Measurements from ENCODE around the gene KHSRP. TPM values are rescaled to one million over a fixed set of nuclear protein-coding genes. Genes with fewer than 3 reads are reported as not detected.

KHSRP gene
- total and polyA plus RNA-seq, 2 of the 4 experiments (the other 2 are of a cell fraction) = 31.9 to 93.7 TPM

- dilution Hi-C loops (cut with HindIII; ENCODE audit: low sequenced_read_pairs, unreplicated experiment) = no loop called here
- H4K8ac ChIP-seq (ENCODE audit: low read depth in 2 of 2, low read length in 2 of 2) = no peak overlapping the region
- H2AFZ ChIP-seq (replicated peaks; ENCODE audit: low read length, poor library complexity) = no peak overlapping the region
- H3K4me3 ChIP-seq (ENCODE audit: insufficient read depth, low read depth, low read length) = no peak overlapping the region
- no peak overlapping the region for H2BK20ac ChIP-seq (ENCODE audit: low read depth, low read length)
- DNase-seq (no peak), ATAC-seq (ENCODE audit: low read depth) (no peak)
- no TSS peak for BruUV-seq (replicated peaks)
- no peak overlapping the region for H3K14ac ChIP-seq (replicated peaks; ENCODE audit: low read depth, low read length)
- intact Hi-C loops (cut with micrococcal nuclease) = no loop called here
- H3K56ac ChIP-seq (ENCODE audit: extremely low read depth, insufficient read depth, low read length) = no peak overlapping the region
- H3K4me1 ChIP-seq (ENCODE audit: control insufficient read depth, insufficient read depth, low read length) = peaks cover 11% of the 10 kb centered on the region
- H3K4ac ChIP-seq (ENCODE audit: low read depth, low read length) = no peak overlapping the region
- no peak overlapping the region for H2BK15ac ChIP-seq (ENCODE audit: low read depth, low read length)
- ChIA-PET CTCF (interaction anchor here (0.6 kb wide), 1 partner anchor 393 kb away, joined by 4 read pairs; no protein-coding TSS in a partner anchor), POLR2A (ENCODE audit: unreplicated experiment) (no interaction called here)
- H3K79me1 ChIP-seq (ENCODE audit: low read depth in 1 of 2, low read length in 2 of 2) = peaks cover 7 to 13% of the 10 kb centered on the region in 2 experiments; a peak in 3 of 4 replicates
- H4K91ac ChIP-seq (ENCODE audit: insufficient read depth, low read depth, low read length) = no peak overlapping the region
- H2BK5ac ChIP-seq (ENCODE audit: low read depth, low read length, poor library complexity, severe bottlenecking) = no peak overlapping the region
- H3K18ac ChIP-seq (ENCODE audit: low read depth, low read length) = no peak overlapping the region
- peaks cover 43% of the 10 kb centered on the region for H3K36me3 ChIP-seq (ENCODE audit: control insufficient read depth, insufficient read depth, low read length)
- H3K27me3 ChIP-seq (ENCODE audit: control insufficient read depth, insufficient read depth, low read length) = no peaks in the 10 kb centered on the region
- TF ChIP-seq BHLHE40 (IDR thresholded peaks at IDR 0.05; ENCODE audit: low read depth, low read length) (no peak), CTCF (conservative IDR thresholded peaks at IDR 0.05; ENCODE audit: low read depth, low read length) (no peak)
- H4K20me1 ChIP-seq (ENCODE audit: insufficient read depth, low read length) = no peaks in the 10 kb centered on the region
- no peak overlapping the region for H3K27ac ChIP-seq (ENCODE audit: insufficient read depth, low read length)
- no peak overlapping the region for H4K5ac ChIP-seq (ENCODE audit: low read depth, low read length)
- H2BK120ac ChIP-seq (ENCODE audit: low read depth, low read length) = no peak overlapping the region
- H3K4me2 ChIP-seq (ENCODE audit: low read depth, low read length) = no peak overlapping the region
- peak overlapping the region; percentile 72 for H2AK9ac ChIP-seq (replicated peaks; ENCODE audit: low read depth, low read length, poor library complexity)
- in situ Hi-C loops (cut with MboI; ENCODE audit: low sequenced_read_pairs) = no loop called here
- no CpG with 5 or more reads among the region's 9 CpGs for WGBS, 2 experiments (ENCODE audit: extremely low coverage in 2 of 2, insufficient read length in 1 of 2)
- peaks cover 10% of the 10 kb centered on the region for H3K9me1 ChIP-seq (ENCODE audit: insufficient read depth, low read length)
- H3K23ac ChIP-seq (ENCODE audit: low read depth, low read length) = no peak overlapping the region
- H3K9ac ChIP-seq (ENCODE audit: low read depth, low read length) = no peak overlapping the region
- H3K9me3 ChIP-seq (ENCODE audit: control insufficient read depth, insufficient read depth, low read length) = peaks cover 7% of the 10 kb centered on the region; the same call in 1 of the 2 replicates
- no peak overlapping the region for H2AK5ac ChIP-seq (ENCODE audit: low read depth, low read length)
These were observed 46.1 kb downstream of the KHSRP start for GRCh38 chr19:6378486-6378885.

All from IMR-90 (cell line).